Tibial nerve (tissue), 4 donors: Measurements from ENCODE around the gene PADI6.

ENCODE experiments used
- CTCF ChIP-seq, 5 experiments: fragments of 200-600 bp in 3 of 5; fragments of 450-650 bp in 2 of 5; sonication (generic) in 3 of 5; IDR thresholded peaks; one replicate each; pipeline ENCODE4 v1.5.1; 2016 to 2019; ENCODE audit warnings: antibody characterized with exemption in 5 of 5, mild to moderate bottlenecking in 3 of 5, moderate library complexity in 2 of 5
- EP300 ChIP-seq, 2 donors: sonication (generic); formaldehyde crosslinking; IDR thresholded peaks; one replicate each; pipeline ENCODE4 v1.6.1; 2017; ENCODE audit warnings: antibody characterized with exemption in 2 of 2, mild to moderate bottlenecking in 1 of 2
- POLR2A ChIP-seq, 2 donors: fragments of 450-650 bp; IDR thresholded peaks; one replicate each; pipeline ENCODE4 v1.6.1; 2017; ENCODE audit warnings: antibody characterized with exemption in 2 of 2, mild to moderate bottlenecking in 2 of 2, moderate library complexity in 2 of 2

GRCh38 chr1:17356387-17357026, 15.5 kb upstream of the PADI6 start:
- no peak for TF ChIP-seq POLR2A (IDR thresholded peaks at IDR 0.05)
- TF ChIP-seq EP300 (IDR thresholded peaks at IDR 0.05): no peak
- no peak for TF ChIP-seq CTCF (IDR thresholded peaks at IDR 0.05)
